Body of pancreas (tissue), 4 donors: ENCODE data around the gene CFI. TPM values are rescaled to one million over a fixed set of nuclear protein-coding genes. Genes with fewer than 3 reads are reported as not detected.

Experiments used
- ATAC-seq: fragments of 150-250 bp; one replicate; pipeline ENCODE4 v1.9.1; 2016
- DNase-seq, 4 donors: peaks; one replicate each; pipeline ENCODE4 v3.0.0-alpha.2; 2019
- H3K27ac ChIP-seq, 4 donors: fragments of 200-600 bp; sonication (generic); 1 replicate in 3 of 4; 2 replicates in 1 of 4; pipeline versions ENCODE4 v1.5.1 to v1.6.1; 2016 to 2019; ENCODE audit warnings: mild to moderate bottlenecking in 1 of 4, mixed read lengths in 1 of 4, moderate library complexity in 1 of 4
- H3K27me3 ChIP-seq, 2 donors: fragments of 200-600 bp; sonication (generic); one replicate each; pipeline ENCODE4 v1.6.0; 2016; ENCODE audit warnings: mild to moderate bottlenecking in 1 of 2
- H3K36me3 ChIP-seq, 2 donors: fragments of 200-600 bp; sonication (generic); replicated peaks in 1 of 2; 2 replicates each; pipeline ENCODE4 v1.5.1; 2016; ENCODE audit warnings: low read depth in 2 of 2; ENCODE audit not compliant: insufficient read depth in 1 of 2
- H3K4me1 ChIP-seq: fragments of 200-600 bp; sonication (generic); one replicate; pipeline ENCODE4 v1.6.0; 2016
- H3K4me3 ChIP-seq, 2 donors: fragments of 200-600 bp; sonication (generic); 1 replicate in 1 of 2; 2 replicates in 1 of 2; pipeline ENCODE4 v1.5.1; 2016 to 2019
- H3K9me3 ChIP-seq, 3 donors: fragments of 200-600 bp; sonication (generic); 1 replicate in 2 of 3; 2 replicates in 1 of 3; pipeline ENCODE4 v1.5.1; 2016
- POLR2A ChIP-seq, 3 donors: fragments of 450-650 bp; IDR thresholded peaks; one replicate each; pipeline ENCODE4 v1.6.1; 2016; ENCODE audit warnings: antibody characterized with exemption in 3 of 3, mild to moderate bottlenecking in 2 of 3
- WGBS, 2 donors: methylation state at CpG; one replicate each; pipeline ENCODE4 v1.1.5; 2017; 5-methylcytosine and 5-hydroxymethylcytosine counted together
- intact Hi-C: fragments of 100-400 bp; cut with DNase I; formaldehyde crosslinking; loops from one replicate; pipeline ENCODE4 v1.15.1; 2023
- total RNA-seq, 2 donors: library from RNA; depleted of rRNA; stranded (reverse); fragments of >200 nt; gene quantifications; one replicate each; pipeline ENCODE4 v1.1.0, GENCODE V29; 2016
- TF ChIP-seq, protein P1 (sequence below), 7 experiments: fragments of 450-650 bp in 4 of 7; fragments of 200-600 bp in 3 of 7; sonication (generic) in 3 of 7; IDR thresholded peaks; one replicate each; pipeline ENCODE4 v1.5.1; 2016 to 2019; ENCODE audit warnings: antibody characterized with exemption in 7 of 7

CFI gene
- total RNA-seq, 2 donors from 2014 or later, result 15.8 to 31.6 TPM

DNA sequence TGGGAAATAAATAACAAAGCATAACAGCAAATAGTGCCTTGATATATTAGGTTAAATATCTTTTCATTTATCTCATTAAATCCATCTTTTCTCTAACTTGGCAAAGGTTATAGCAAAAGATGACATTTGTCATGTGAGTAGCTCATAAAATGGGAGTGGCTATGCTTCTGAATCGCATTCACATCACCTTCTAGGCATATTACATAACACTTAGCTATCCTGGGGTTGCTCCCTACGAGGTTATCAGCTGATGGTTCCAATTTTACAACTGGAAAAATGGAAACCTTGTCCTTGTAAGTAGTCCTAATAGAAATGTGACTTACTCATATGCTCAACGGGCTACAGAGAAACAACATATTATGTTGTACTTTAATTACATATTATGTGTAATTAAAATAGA lies 88.3 kb downstream of the CFI start:
- TF ChIP-seq, protein P1, sequence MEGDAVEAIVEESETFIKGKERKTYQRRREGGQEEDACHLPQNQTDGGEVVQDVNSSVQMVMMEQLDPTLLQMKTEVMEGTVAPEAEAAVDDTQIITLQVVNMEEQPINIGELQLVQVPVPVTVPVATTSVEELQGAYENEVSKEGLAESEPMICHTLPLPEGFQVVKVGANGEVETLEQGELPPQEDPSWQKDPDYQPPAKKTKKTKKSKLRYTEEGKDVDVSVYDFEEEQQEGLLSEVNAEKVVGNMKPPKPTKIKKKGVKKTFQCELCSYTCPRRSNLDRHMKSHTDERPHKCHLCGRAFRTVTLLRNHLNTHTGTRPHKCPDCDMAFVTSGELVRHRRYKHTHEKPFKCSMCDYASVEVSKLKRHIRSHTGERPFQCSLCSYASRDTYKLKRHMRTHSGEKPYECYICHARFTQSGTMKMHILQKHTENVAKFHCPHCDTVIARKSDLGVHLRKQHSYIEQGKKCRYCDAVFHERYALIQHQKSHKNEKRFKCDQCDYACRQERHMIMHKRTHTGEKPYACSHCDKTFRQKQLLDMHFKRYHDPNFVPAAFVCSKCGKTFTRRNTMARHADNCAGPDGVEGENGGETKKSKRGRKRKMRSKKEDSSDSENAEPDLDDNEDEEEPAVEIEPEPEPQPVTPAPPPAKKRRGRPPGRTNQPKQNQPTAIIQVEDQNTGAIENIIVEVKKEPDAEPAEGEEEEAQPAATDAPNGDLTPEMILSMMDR (IDR thresholded peaks at IDR 0.05), result no peak
- TF ChIP-seq POLR2A (IDR thresholded peaks at IDR 0.05), result no peak
- 84 to 86% methylated on average over 3 of the region's 3 CpGs for WGBS, 2 donors
- peaks cover 0 to 11% of the 10 kb centered on the region in 2 donors for H3K36me3 ChIP-seq

GRCh38 chr4:109708990-109709389 lies 92.8 kb downstream of the CFI start:
- no peak for ATAC-seq
- TF ChIP-seq, protein P1 (IDR thresholded peaks at IDR 0.05), result no peak
- no peak for TF ChIP-seq POLR2A (IDR thresholded peaks at IDR 0.05)
- Histone ChIP-seq H3K4me3 (no peak overlapping the region), H3K27me3 (no peaks in the 10 kb centered on the region), H3K9me3 (no peaks in the 10 kb centered on the region), H3K27ac (no peak overlapping the region), H3K4me1 (peaks cover 9% of the 10 kb centered on the region), H3K36me3 (peaks cover 0 to 4% of the 10 kb centered on the region in 2 donors)
- 100% methylated on average over 1 of the region's 1 CpG for WGBS, 2 donors
- intact Hi-C loops, result loop anchor here (10.0 kb wide), 1 partner anchor 96 kb away; the partner anchor contains the start of gene CFI
- DNase-seq, result no peak

More for the DNA sequence above, 88.3 kb downstream of the CFI start:
- H3K4me3 ChIP-seq, result no peak overlapping the region
- H3K27ac ChIP-seq, result no peak overlapping the region
- no peak for ATAC-seq
- no peak for DNase-seq
- intact Hi-C loops, result no loop called here
- H3K4me1 ChIP-seq, result peaks cover 3% of the 10 kb centered on the region
- no peaks in the 10 kb centered on the region for H3K27me3 ChIP-seq
- no peaks in the 10 kb centered on the region for H3K9me3 ChIP-seq

- Histone ChIP-seq H3K4me3 (no peak overlapping the region), H3K27me3 (no peaks in the 10 kb centered on the region), H3K27ac (no peak overlapping the region), H3K4me1 (peaks cover 11% of the 10 kb centered on the region), H3K9me3 (no peaks in the 10 kb centered on the region), H3K36me3 (peaks cover 0 to 3% of the 10 kb centered on the region in 2 donors)
- intact Hi-C loops, result loop anchor here (10.0 kb wide), 1 partner anchor 96 kb away; the partner anchor contains the start of gene CFI
- ATAC-seq, result no peak
- no peak for DNase-seq
- WGBS, 2 donors, result 53 to 61% methylated on average over 2 of the region's 2 CpGs
- no peak for TF ChIP-seq POLR2A (IDR thresholded peaks at IDR 0.05)
- TF ChIP-seq, protein P1 (IDR thresholded peaks at IDR 0.05), result no peak
Observed at GRCh38 chr4:109708435-109708834, 93.4 kb downstream of the CFI start.

- 2 to 6% methylated on average over 10 to 11 of the region's 11 CpGs for WGBS, 2 donors
- no peaks in the 10 kb centered on the region for H3K27me3 ChIP-seq
- H3K4me1 ChIP-seq, result peaks cover 40% of the 10 kb centered on the region
Observed at GRCh38 chr4:109703664-109704361, 98.0 kb downstream of the CFI start.

GRCh38 chr4:109702950-109703663 lies 98.7 kb downstream of the CFI start, which contains the start of gene CASP6:
TSS of gene CASP6 (minus strand) at chr4:109703445. CDS start at chr4:109703395, 50 bp downstream.
- intact Hi-C loops, result loop anchor here (10.0 kb wide), 1 partner anchor 102 kb away; the partner anchor contains the start of gene CFI
- Histone ChIP-seq H3K36me3 (no peaks in the 10 kb centered on the region), H3K4me3 (peak within 1 kb of the TSS; percentile 44 to 66), H3K27ac (peak within 1 kb of the TSS; percentile 86 to 91 (median 88)), H3K9me3 (no peaks in the 10 kb centered on the region), H3K27me3 (no peaks in the 10 kb centered on the region), H3K4me1 (peaks cover 40% of the 10 kb centered on the region)
- TF ChIP-seq POLR2A (IDR thresholded peaks at IDR 0.05), result peak; percentile 35 to 74 (median 71)
- TF ChIP-seq, protein P1 (IDR thresholded peaks at IDR 0.05), result peak; percentile 49 to 76 (median 68)
- 0 to 1% methylated on average over 5 to 71 of the region's 72 CpGs for WGBS, 2 donors
- ATAC-seq (peak; percentile 92), DNase-seq (peak; percentile 88 to 92 (median 90))

More at GRCh38 chr4:109703664-109704361, 98.0 kb downstream of the CFI start:
- TF ChIP-seq POLR2A (IDR thresholded peaks at IDR 0.05), result no peak
- Histone ChIP-seq H3K36me3 (no peaks in the 10 kb centered on the region), H3K27ac (peak overlapping the region; percentile 86 to 91 (median 88)), H3K9me3 (no peaks in the 10 kb centered on the region), H3K4me3 (peak overlapping the region; percentile 44 to 66)
- ATAC-seq, result peak; percentile 10
- intact Hi-C loops, result loop anchor here (10.0 kb wide), 1 partner anchor 101 kb away; the partner anchor contains the start of gene CFI
- no peak for DNase-seq
